ENCODE results near the gene MTNR1B. TPM values are rescaled to one million over a fixed set of nuclear protein-coding genes. Genes with fewer than 3 reads are reported as not detected.

MTNR1B gene
- total RNA-seq, 2 experiments from 2014 or later = not detected

DNA sequence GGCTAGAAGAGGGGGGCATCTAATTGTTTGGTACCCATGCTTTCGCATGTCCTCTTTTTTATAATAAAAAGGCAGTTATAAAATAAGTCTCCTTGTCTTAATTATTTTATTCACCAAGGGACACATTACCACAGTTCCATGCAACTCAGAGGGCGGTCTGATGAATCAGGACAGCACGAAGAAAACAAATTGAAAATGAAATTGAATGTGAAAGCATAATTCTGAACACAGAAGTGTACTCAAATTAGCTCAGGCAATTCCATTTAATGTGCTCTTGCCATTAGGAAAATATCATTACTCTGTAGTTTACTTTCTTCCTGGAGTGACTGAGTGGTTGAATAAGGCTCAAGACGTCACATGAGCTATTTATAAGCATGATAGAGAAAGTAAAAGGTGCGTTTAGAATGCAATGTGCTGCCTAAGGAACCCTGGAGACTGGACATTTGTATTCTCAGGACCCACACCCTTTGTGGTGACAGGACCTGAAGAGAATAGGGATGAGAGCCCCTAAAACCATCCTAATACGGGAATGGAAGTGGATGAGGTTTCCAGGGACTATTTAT lies 59.6 kb downstream of the MTNR1B start:
- Mint-ChIP-seq H3K4me1 (no peaks in the 10 kb centered on the region), H3K36me3 (ENCODE audit: low read depth) (no peaks in the 10 kb centered on the region), H3K9me3 (no peaks in the 10 kb centered on the region), H3K27me3 (peaks cover 2% of the 10 kb centered on the region), H3K4me3 (no peak overlapping the region), H3K27ac (no peak overlapping the region)
- no peak for DNase-seq
- ChIA-PET CTCF (no interaction called here), POLR2A (no interaction called here)

DNA sequence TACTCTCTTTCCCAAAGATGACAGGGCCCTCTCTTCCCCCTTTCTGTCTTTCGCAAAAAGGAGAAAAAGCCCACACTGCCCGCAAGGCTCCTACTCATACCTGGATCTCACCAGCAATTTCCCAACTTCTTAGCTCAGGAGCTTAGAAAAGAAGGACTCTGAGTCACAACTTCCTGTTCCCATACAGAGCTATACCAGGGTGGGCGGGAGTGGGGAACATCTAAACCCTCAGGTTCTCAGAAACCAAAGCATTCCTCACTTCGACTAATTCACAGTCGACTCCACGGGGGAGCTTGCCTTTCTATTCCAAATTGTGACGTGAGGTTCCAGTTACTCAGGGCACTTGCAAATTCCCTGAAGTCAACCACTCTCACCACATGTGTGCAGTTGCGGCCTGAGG lies 61.9 kb downstream of the MTNR1B start:
- ChIA-PET CTCF (no interaction called here), POLR2A (no interaction called here)
- H3K27ac Mint-ChIP-seq = no peak overlapping the region
- H3K4me3 Mint-ChIP-seq = no peak overlapping the region
- no peaks in the 10 kb centered on the region for H3K4me1 Mint-ChIP-seq
- H3K9me3 Mint-ChIP-seq = no peaks in the 10 kb centered on the region
- no peaks in the 10 kb centered on the region for H3K36me3 Mint-ChIP-seq (ENCODE audit: low read depth)
- DNase-seq = no peak
- peaks cover 2% of the 10 kb centered on the region for H3K27me3 Mint-ChIP-seq

Other genes starting within 250 kb of the MTNR1B start
- 10 to 100 TPM; 10.7 to 13.5 TPM for gene SLC36A4, start 228.3 kb downstream of the MTNR1B start, total RNA-seq

Measured in activated CD4-positive, alpha-beta memory T cell treated with anti-CD3 and anti-CD28 coated beads, Interleukin-2, amount 10 ng/mL, durations not matched to agents 7 days and 5 days (primary cell).